Measurements from ENCODE around the gene TCF12. TPM values are rescaled to one million over a fixed set of nuclear protein-coding genes. Genes with fewer than 3 reads are reported as not detected.
"Not testable (repeated sequence)": the region's sequence is repeated elsewhere in the genome, so short reads cannot be mapped to it uniquely, and the experiment has no call there.

The TCF12 gene
- total RNA-seq, 1 donor from 2014 or later = 78.6 TPM

DNA sequence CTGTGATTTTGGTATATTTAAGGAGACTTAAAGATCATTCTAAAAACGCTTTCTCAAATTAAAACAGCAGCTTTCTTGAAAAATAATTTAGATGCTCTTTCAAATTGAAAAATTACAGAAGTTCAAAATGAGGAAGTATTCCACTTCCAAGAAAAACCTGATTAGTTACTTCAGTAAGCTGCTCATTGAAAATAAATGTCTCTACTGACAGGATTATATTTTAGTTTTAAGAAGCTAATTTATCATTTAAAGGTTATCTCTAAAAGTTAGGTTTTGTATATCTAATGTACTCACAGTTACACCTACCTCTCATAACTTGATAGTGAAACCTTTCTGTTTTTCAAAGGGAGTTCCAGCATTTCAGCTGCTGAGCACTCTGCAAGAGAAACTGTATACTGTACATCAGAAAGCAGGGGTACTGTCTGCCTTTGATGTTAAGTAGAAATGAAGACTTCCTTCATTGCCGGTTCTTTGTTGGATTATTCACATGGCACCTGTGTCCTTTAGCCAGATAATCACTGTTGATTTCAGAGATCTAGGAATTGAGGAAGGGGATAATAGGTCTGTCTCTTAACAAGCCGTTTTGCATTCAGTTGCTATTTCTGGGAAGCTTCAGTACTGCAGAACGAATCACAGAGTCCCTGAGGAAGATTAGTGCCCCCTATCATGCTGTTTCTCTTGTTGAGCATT lies 161.6 kb downstream of the TCF12 start:
- H3K4me1 Mint-ChIP-seq = peaks cover 8% of the 10 kb centered on the region
- H3K4me3 Mint-ChIP-seq = no peak overlapping the region
- no peak for DNase-seq
- H3K9me3 Mint-ChIP-seq = no peaks in the 10 kb centered on the region
- no peaks in the 10 kb centered on the region for H3K36me3 Mint-ChIP-seq (ENCODE audit: low read depth)
- H3K27ac Mint-ChIP-seq = no peak overlapping the region
- intact Hi-C loops (cut with micrococcal nuclease) = no loop called here
- no peaks in the 10 kb centered on the region for H3K27me3 Mint-ChIP-seq

DNA sequence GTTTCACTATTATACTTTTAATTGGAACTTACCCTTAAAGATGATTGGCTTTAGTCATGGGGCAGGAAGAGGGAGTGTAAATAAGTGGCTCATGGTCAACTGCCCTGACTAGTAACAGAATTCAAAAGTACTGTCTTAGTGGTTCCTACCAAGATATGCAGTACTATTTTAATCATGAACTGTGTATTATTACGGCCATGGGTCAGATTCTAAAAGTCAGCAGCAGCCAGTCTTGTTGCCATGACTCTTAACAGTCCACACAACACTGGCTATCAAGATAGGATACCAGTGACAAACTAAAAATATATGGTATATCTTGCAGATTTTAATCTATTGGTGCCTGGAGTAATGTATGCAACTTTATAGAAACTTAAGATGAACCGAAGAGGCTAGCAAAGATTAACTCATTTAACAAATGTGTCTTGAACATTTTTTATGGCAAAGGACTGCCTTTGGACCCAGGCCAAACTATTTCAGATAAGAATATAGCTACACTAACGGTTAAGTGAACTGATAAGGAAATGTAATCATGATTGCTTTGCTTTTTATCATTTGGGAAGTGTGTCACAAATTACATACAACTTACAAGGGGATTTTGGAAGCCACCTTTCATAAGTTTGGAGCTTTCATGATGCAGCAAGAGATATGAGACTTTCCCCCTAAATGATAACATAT lies 163.7 kb downstream of the TCF12 start:
- H3K36me3 Mint-ChIP-seq (ENCODE audit: low read depth) = no peaks in the 10 kb centered on the region
- intact Hi-C loops (cut with micrococcal nuclease) = no loop called here
- DNase-seq = no peak
- no peaks in the 10 kb centered on the region for H3K9me3 Mint-ChIP-seq
- no peak overlapping the region for H3K4me3 Mint-ChIP-seq
- H3K27me3 Mint-ChIP-seq = no peaks in the 10 kb centered on the region
- no peak overlapping the region for H3K27ac Mint-ChIP-seq
- H3K4me1 Mint-ChIP-seq = peaks cover 8% of the 10 kb centered on the region

DNA sequence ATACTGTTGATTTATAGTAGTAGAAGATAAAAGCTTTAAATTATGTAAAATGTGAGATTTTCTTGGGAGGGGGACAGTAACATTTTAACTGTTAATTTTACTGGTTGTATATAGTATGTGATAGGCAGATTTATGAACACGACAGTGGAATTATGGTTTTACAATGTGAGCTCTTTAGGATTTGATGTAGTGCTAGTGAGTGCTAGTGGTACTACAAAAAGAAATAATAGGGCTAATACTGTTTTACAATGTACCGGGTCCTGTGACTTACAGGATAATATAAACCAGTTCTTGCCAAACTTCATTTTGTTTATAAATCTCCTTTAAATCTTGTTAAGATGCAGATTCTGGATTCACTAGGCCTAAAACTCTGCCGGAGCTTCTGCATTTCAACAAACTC lies 165.7 kb downstream of the TCF12 start:
- intact Hi-C loops (cut with micrococcal nuclease) = no loop called here
- Mint-ChIP-seq H3K27ac (no peak overlapping the region), H3K36me3 (ENCODE audit: low read depth) (no peaks in the 10 kb centered on the region), H3K9me3 (no peaks in the 10 kb centered on the region), H3K4me3 (no peak overlapping the region), H3K4me1 (peaks cover 8% of the 10 kb centered on the region), H3K27me3 (no peaks in the 10 kb centered on the region)
- DNase-seq = no peak

DNA sequence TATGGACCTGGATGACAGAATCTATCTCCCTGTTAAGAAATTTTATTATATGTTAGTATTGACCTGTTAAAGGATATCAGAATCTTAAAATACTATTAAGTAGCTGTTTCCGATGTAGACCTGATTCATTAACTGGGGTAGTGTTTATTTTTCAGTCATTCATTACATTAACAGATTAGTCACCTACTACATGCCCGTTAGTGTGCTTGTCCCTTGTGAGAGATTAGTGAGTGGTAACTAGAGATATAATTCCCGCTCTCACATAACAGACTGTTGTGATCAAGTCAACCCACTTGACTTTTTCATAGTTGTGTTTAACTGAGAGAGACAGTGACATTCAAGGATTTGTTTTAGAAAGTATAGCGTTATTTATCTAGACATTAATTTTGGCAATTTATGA lies 166.8 kb downstream of the TCF12 start:
- Mint-ChIP-seq H3K27ac (no peak overlapping the region), H3K27me3 (no peaks in the 10 kb centered on the region), H3K4me3 (no peak overlapping the region), H3K4me1 (peaks cover 3% of the 10 kb centered on the region), H3K36me3 (ENCODE audit: low read depth) (no peaks in the 10 kb centered on the region), H3K9me3 (no peaks in the 10 kb centered on the region)
- intact Hi-C loops (cut with micrococcal nuclease) = no loop called here
- no peak for DNase-seq

DNA sequence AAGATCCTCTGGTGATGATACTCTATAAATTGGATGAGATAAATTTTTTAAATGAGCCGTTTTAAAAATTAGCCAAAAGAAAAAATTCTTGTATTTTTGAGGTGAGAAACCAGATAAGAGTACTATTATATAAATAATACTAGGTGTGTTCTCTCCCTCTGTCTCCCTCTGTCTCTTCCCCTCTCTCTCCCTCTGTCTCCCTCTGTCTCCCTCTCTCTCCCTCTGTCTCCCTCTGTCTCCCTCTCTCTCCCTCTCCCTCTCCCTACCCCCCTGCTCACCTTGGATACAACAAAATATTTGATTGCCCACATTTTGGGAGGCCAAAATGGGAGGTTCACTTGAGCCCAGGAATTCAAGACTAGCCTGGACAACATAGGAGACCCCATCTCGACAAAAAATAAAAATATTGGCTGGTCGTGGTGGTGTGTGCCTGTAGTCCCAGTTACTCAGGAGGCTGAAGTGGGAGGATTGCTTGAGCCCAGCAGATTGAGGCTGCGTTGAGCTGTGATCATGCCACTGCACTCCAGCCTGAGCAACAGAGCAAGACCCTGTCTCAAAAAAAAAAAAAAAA lies 168.5 kb downstream of the TCF12 start:
- no peak for DNase-seq
- Mint-ChIP-seq H3K4me3 (no peak overlapping the region), H3K36me3 (ENCODE audit: low read depth) (peaks cover 4% of the 10 kb centered on the region), H3K27ac (no peak overlapping the region), H3K27me3 (no peaks in the 10 kb centered on the region), H3K4me1 (peaks cover 6% of the 10 kb centered on the region), H3K9me3 (no peaks in the 10 kb centered on the region)
- intact Hi-C loops (cut with micrococcal nuclease) = no loop called here

DNA sequence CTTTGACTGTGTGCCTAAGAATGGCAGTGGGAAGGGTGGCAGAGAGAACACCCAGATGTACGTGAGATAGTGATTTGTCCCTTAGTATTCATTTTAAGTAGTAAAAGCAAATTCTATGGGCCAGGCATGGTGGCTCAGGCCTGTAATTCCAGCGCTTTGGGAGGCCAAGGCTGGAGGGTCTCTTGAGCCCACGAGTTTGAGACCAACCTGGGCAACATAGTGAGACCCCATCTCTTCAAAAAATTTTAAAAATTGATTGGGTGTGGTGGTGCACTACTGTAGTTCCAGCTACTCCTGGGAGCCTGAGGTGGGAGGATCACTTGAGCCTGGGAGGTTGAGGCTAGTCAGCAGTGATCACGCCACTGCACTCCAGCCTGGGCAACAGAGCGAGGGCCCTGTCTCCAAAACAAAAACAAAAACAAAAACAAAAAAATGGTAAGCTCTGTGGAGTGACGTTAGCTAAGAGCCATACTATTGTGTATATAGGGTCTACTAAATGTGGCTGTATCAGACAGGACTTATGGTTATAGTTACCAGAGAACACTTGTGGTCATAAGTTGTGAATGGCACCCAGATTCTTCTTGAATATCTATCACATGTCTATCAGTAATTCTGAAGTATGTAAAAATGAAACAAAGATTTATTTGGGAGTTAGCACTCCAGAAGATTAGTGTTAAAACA lies 171.5 kb downstream of the TCF12 start:
- DNase-seq = no peak
- intact Hi-C loops (cut with micrococcal nuclease) = no loop called here
- Mint-ChIP-seq H3K9me3 (no peaks in the 10 kb centered on the region), H3K27ac (no peak overlapping the region), H3K4me1 (peaks cover 11% of the 10 kb centered on the region), H3K4me3 (no peak overlapping the region), H3K36me3 (ENCODE audit: low read depth) (peaks cover 5% of the 10 kb centered on the region), H3K27me3 (no peaks in the 10 kb centered on the region)

DNA sequence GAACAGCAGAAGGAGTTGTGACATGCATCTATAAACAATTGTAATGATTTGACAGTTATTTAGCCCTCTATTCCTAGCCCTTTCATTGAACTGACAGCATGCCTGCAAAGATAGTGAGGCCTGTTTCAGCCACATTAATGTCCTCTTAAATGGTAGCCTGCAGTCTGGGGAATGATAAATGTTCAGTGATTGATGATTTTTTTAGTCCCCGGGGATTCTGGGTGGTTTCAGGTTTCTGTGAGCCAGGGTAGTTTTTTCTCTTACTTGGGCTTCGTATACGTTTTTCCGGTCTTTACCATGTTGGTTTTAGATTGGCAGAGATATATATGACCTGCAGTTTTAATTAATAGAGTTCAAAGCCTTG lies 172.0 kb downstream of the TCF12 start:
- H3K27ac Mint-ChIP-seq = no peak overlapping the region
- peaks cover 11% of the 10 kb centered on the region for H3K4me1 Mint-ChIP-seq
- DNase-seq = no peak
- H3K4me3 Mint-ChIP-seq = no peak overlapping the region
- no peaks in the 10 kb centered on the region for H3K27me3 Mint-ChIP-seq
- intact Hi-C loops (cut with micrococcal nuclease) = no loop called here
- peaks cover 5% of the 10 kb centered on the region for H3K36me3 Mint-ChIP-seq (ENCODE audit: low read depth)
- H3K9me3 Mint-ChIP-seq = no peaks in the 10 kb centered on the region

DNA sequence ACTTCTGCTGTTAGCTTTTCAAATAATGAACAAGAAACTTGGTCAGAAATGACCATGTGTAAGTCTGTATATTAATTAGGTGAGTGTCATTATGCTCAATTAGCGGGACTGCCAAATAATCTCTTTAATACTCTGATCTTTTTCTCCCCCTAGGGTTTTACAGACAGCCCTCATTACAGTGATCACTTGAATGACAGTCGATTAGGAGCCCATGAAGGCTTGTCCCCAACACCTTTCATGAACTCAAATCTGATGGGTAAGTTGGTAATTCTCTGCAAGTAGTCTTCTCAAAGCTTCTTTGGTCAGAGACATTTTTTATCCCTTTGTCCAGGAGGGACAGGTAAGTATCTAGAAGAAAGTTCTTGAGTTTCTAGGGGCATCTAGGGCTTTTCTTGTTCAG lies 173.2 kb downstream of the TCF12 start:
- Mint-ChIP-seq H3K27ac (no peak overlapping the region), H3K9me3 (no peaks in the 10 kb centered on the region), H3K4me3 (no peak overlapping the region), H3K36me3 (ENCODE audit: low read depth) (peaks cover 5% of the 10 kb centered on the region), H3K4me1 (peaks cover 11% of the 10 kb centered on the region), H3K27me3 (no peaks in the 10 kb centered on the region)
- intact Hi-C loops (cut with micrococcal nuclease) = no loop called here
- no peak for DNase-seq

DNA sequence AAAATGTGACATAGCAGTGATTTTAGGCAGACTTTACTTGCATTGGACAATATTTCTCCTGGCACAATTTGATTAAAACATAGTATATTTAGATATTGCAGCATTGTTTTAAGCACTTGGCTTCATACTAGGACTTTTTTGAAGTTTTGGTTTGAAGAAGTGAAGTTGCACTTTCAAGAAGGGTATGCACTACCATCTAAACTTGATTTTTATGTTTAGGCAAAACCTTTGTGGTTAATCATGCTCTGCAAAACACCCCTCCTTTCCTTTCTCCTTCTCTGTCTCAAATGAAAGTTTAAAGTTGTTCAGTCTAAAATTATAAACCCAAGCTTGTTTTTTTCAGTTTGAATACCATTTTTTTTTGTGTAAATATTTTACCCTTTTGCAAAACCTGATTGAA lies 173.8 kb downstream of the TCF12 start:
- Mint-ChIP-seq H3K4me1 (peaks cover 11% of the 10 kb centered on the region), H3K27me3 (no peaks in the 10 kb centered on the region), H3K9me3 (no peaks in the 10 kb centered on the region), H3K36me3 (ENCODE audit: low read depth) (peaks cover 5% of the 10 kb centered on the region), H3K4me3 (no peak overlapping the region), H3K27ac (no peak overlapping the region)
- no peak for DNase-seq
- intact Hi-C loops (cut with micrococcal nuclease) = no loop called here

DNA sequence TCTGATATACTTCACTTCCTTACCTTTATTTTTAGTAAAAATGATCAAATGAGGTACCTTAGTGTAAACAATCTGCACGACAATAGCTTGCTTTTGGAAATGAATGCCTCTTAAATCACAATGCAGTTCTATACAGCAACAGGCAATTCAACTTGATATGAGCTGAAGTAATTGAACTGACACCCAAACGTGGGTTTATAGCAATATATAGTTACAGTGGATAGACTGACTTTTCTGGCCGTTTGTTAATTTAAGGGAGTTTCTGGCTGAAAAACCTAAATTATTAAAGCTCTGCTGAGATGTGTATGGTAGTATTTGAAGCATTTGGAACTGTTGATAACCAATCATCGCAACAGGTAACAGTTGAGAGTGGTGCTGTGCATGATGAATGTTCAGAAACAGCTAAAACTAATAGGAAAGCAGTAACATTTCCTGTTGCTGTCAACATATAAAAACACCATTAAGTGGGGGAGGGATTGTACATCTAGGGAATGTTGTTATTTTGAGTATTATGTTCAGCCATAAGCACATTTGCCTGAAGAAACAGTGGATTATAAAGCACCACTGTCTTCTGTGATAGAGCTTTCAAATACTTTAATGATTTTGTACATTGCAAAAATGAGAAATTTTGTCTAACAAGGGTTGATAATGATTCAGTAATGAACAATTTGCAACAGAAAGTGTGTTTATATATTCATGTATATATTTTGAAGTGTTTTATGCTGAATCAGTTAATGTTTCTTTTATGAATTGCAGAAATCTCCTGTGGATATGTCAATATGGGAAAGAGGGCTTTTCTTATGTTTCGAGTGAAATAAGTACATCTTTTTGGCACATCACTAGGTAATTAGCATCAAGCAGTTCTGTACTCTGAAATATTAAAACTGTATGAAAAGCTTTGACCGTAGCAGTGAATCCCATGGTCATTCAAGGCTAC lies 176.1 kb downstream of the TCF12 start:
- Mint-ChIP-seq H3K4me1 (peaks cover 14% of the 10 kb centered on the region), H3K36me3 (ENCODE audit: low read depth) (peaks cover 9% of the 10 kb centered on the region), H3K4me3 (no peak overlapping the region), H3K27ac (no peak overlapping the region), H3K27me3 (no peaks in the 10 kb centered on the region), H3K9me3 (peaks cover 4% of the 10 kb centered on the region)
- DNase-seq = no peak
- intact Hi-C loops (cut with micrococcal nuclease) = no loop called here

DNA sequence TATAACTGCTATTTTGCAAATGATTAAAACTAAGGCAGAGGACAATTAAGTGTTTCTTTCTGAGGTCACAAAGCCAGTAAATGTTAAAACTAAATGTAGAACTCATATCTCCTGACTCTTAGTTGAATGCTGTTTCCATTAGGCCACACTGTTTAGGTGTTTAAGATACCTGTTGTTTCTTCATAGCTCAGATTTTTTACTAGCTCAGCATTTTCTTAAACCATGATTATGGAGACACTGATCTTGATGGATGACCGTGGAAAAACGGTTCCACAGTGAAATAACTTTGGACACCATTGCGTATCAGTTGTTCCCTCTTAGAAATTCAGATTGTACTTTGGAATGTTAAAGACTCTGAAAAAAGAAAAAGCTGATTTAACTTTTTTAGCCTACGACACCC lies 177.5 kb downstream of the TCF12 start:
- H3K9me3 Mint-ChIP-seq = peaks cover 4% of the 10 kb centered on the region
- H3K27me3 Mint-ChIP-seq = no peaks in the 10 kb centered on the region
- H3K27ac Mint-ChIP-seq = no peak overlapping the region
- no peak overlapping the region for H3K4me3 Mint-ChIP-seq
- H3K4me1 Mint-ChIP-seq = peaks cover 13% of the 10 kb centered on the region
- no peak for DNase-seq
- H3K36me3 Mint-ChIP-seq (ENCODE audit: low read depth) = peaks cover 9% of the 10 kb centered on the region
- intact Hi-C loops (cut with micrococcal nuclease) = no loop called here

DNA sequence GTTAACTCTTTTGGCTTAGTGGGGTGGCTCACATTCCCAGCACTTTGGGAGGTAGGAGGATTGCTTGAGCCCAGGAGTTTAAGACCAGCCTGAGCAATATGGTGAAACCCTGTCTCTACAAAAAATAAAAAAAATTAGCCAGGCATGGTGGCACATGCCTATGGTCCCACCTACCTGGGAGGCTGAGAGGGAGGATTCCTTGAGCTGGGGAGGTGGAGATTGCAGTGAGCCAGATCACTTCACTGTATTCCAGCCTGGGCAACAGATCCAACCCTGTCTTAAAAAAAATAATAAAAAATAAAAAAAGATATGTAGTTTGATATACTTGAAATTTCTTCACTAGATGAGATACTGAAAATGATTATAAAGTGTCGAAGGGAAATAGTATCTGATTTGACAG lies 178.8 kb downstream of the TCF12 start:
- no peak overlapping the region for H3K27ac Mint-ChIP-seq
- intact Hi-C loops (cut with micrococcal nuclease) = no loop called here
- peaks cover 5% of the 10 kb centered on the region for H3K4me1 Mint-ChIP-seq
- DNase-seq = no peak
- H3K27me3 Mint-ChIP-seq = no peaks in the 10 kb centered on the region
- H3K9me3 Mint-ChIP-seq = peaks cover 4% of the 10 kb centered on the region
- H3K36me3 Mint-ChIP-seq (ENCODE audit: low read depth) = peaks cover 4% of the 10 kb centered on the region
- H3K4me3 Mint-ChIP-seq = no peak overlapping the region

DNA sequence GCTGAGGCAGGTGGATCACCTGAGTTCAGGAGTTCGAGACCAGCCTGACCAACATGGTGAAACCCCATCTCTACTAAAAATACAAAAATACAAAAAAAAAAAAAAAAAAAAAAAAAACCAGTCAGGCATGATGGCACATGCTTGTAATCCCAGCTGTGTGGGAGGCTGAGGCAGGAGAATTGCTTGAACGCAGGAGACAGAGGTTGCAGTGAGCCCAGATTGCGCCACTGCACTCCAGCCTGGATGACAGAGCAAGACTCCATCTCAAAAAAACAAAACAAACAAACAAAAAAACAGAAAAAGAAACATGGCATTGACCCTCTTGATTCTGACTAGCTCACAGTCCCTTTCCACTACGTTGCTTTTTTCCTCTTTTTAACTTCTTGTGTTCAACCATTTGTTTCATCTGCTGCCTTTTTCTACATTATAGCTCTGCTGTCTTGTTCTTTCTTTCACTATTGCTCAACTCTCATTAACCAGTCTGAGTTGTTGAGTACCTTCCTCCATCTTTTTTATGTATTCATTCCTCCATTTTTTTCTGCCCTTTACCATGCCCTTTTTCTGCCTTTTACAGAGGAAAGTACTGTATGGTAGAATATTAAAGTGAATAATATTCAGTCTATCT lies 179.6 kb downstream of the TCF12 start:
- H3K36me3 Mint-ChIP-seq (ENCODE audit: low read depth); intact Hi-C loops (cut with micrococcal nuclease); H3K27me3 Mint-ChIP-seq; DNase-seq; H3K4me3 Mint-ChIP-seq; H3K4me1 Mint-ChIP-seq; H3K9me3 Mint-ChIP-seq: not testable (repeated sequence)
- H3K27ac Mint-ChIP-seq = peak overlapping the region; percentile 30

Measured in activated CD4-positive, alpha-beta T cell treated with anti-CD3 and anti-CD28 coated beads, Interleukin-2, amount 10 ng/mL, durations not matched to agents 24 days and 14 days (primary cell).